GM23338 (cell line): Measurements from ENCODE around the gene GPR176. TPM values are rescaled to one million over a fixed set of nuclear protein-coding genes. Genes with fewer than 3 reads are reported as not detected.

Experiments
- ATAC-seq: fragments of 200-7000 bp; cut with Tn5 transposase; 3 replicates; pipeline ENCODE4 v1.9.1; 2020
- DNase-seq: peaks from one replicate; pipeline ENCODE4 v3.0.0-alpha.2; 2015; ENCODE audit warnings: low spot score
- H2AFZ ChIP-seq: fragments of 200-600 bp; sonication (generic); 2 replicates; pipeline ENCODE4 v1.8.0; 2016; ENCODE audit warnings: antibody characterized with exemption, mild to moderate bottlenecking, moderate library complexity
- H3F3A ChIP-seq: fragments of 200-600 bp; sonication (generic); replicated peaks from 2 replicates; pipeline ENCODE4 v1.8.0; 2017; ENCODE audit warnings: antibody characterized with exemption, mixed run types, low read depth
- H3K27ac ChIP-seq: fragments of 200-600 bp; sonication (generic); 2 replicates; pipeline ENCODE4 v1.6.1; 2016; ENCODE audit warnings: low read depth
- H3K27me3 ChIP-seq: fragments of 200-600 bp; sonication (generic); 2 replicates; pipeline ENCODE4 v1.8.0; 2016; ENCODE audit warnings: mild to moderate bottlenecking, mixed run types, moderate library complexity; ENCODE audit not compliant: insufficient read depth
- H3K36me3 ChIP-seq: fragments of 200-600 bp; sonication (generic); 2 replicates; pipeline ENCODE4 v1.8.0; 2016; ENCODE audit warnings: mild to moderate bottlenecking; ENCODE audit not compliant: insufficient read depth
- H3K4me1 ChIP-seq: fragments of 200-600 bp; sonication (generic); 2 replicates; pipeline ENCODE4 v1.8.0; 2016; ENCODE audit warnings: mild to moderate bottlenecking, moderate library complexity; ENCODE audit not compliant: insufficient read depth
- H3K4me2 ChIP-seq: fragments of 200-600 bp; sonication (generic); 2 replicates; pipeline ENCODE4 v1.7.1; 2017; ENCODE audit warnings: mixed run types
- H3K4me3 ChIP-seq: fragments of 200-600 bp; sonication (generic); 2 replicates; pipeline ENCODE4 v1.6.1; 2016; ENCODE audit warnings: mixed run types
- H3K79me2 ChIP-seq: fragments of 200-600 bp; sonication (generic); replicated peaks from 2 replicates; pipeline ENCODE4 v1.8.0; 2017; ENCODE audit warnings: mild to moderate bottlenecking; ENCODE audit not compliant: insufficient read depth
- H3K9me2 ChIP-seq: fragments of 200-600 bp; sonication (generic); 2 replicates; pipeline ENCODE4 v1.8.0; 2017; ENCODE audit not compliant: insufficient read depth
- H4K20me1 ChIP-seq: fragments of 200-600 bp; sonication (generic); replicated peaks from 2 replicates; pipeline ENCODE4 v1.8.0; 2017; ENCODE audit warnings: mild to moderate bottlenecking; ENCODE audit not compliant: insufficient read depth
- H3K27ac Mint-ChIP-seq: 2 replicates; pipeline ENCODE4 v1.8.0; 2020; ENCODE audit warnings: inconsistent platforms, mild to moderate bottlenecking, moderate library complexity, mixed read lengths
- H3K27me3 Mint-ChIP-seq: 3 replicates; pipeline ENCODE4 v1.8.0; 2022; ENCODE audit warnings: low read depth, mild to moderate bottlenecking, moderate library complexity, mixed read lengths, inconsistent platforms; ENCODE audit not compliant: insufficient read depth, poor library complexity
- H3K36me3 Mint-ChIP-seq: 3 replicates; pipeline ENCODE4 v1.8.0; 2021; ENCODE audit warnings: low read depth, mild to moderate bottlenecking, inconsistent platforms, moderate library complexity, mixed read lengths
- H3K4me1 Mint-ChIP-seq: 3 replicates; pipeline ENCODE4 v1.8.0; 2020; ENCODE audit warnings: mild to moderate bottlenecking, inconsistent platforms, mixed read lengths
- H3K4me3 Mint-ChIP-seq: 3 replicates; pipeline ENCODE4 v1.8.0; 2021; ENCODE audit warnings: moderate library complexity, mild to moderate bottlenecking, inconsistent platforms, mixed read lengths
- H3K9me3 Mint-ChIP-seq: 3 replicates; pipeline ENCODE4 v1.8.0; 2020; ENCODE audit warnings: moderate library complexity, mild to moderate bottlenecking, inconsistent platforms, mixed read lengths
- CREB1 ChIP-seq: fragments of 250-450 bp; sonication (Bioruptor Pico); IDR thresholded peaks from 2 replicates; pipeline ENCODE4 v1.5.0; 2020; ENCODE audit warnings: low read depth, mild to moderate bottlenecking, moderate library complexity
- CTCF ChIP-seq, 2 experiments: fragments of 200-600 bp in 1 of 2; sonication (generic) in 1 of 2; conservative IDR thresholded peaks; 2 replicates each; pipeline versions ENCODE4 v1.5.1 to v1.6.1; 2016 to 2017; ENCODE audit warnings: antibody characterized with exemption in 2 of 2, low read depth in 2 of 2, mild to moderate bottlenecking in 2 of 2, moderate library complexity in 1 of 2
- ETS1 ChIP-seq: IDR thresholded peaks from 2 replicates; pipeline ENCODE4 v1.6.1; 2016; ENCODE audit warnings: antibody characterized with exemption
- EZH2 ChIP-seq: fragments of 200-600 bp; sonication (generic); IDR thresholded peaks from one replicate; pipeline ENCODE4 v1.8.0; 2017; ENCODE audit warnings: antibody characterized with exemption, mild to moderate bottlenecking, low read depth; ENCODE audit not compliant: unreplicated experiment
- EZH2phosphoT487 ChIP-seq: fragments of 200-600 bp; sonication (generic); IDR thresholded peaks from one replicate; pipeline ENCODE4 v1.8.1; 2018; ENCODE audit warnings: antibody characterized with exemption; ENCODE audit not compliant: unreplicated experiment
- JUNB ChIP-seq: IDR thresholded peaks from one replicate; pipeline ENCODE4 v1.6.1; 2016; ENCODE audit warnings: antibody characterized with exemption; ENCODE audit not compliant: unreplicated experiment
- POLR2AphosphoS5 ChIP-seq: IDR thresholded peaks from 2 replicates; pipeline ENCODE4 v1.6.1; 2016; ENCODE audit warnings: antibody characterized with exemption, low read depth
- REST ChIP-seq: IDR thresholded peaks from one replicate; pipeline ENCODE4 v1.6.1; 2018; ENCODE audit warnings: antibody characterized with exemption; ENCODE audit not compliant: unreplicated experiment
- STAT1 ChIP-seq: IDR thresholded peaks from one replicate; pipeline ENCODE4 v1.6.1; 2016; ENCODE audit warnings: antibody characterized with exemption; ENCODE audit not compliant: unreplicated experiment
- ZNF331 ChIP-seq: fragments of 250-450 bp; sonication (Bioruptor Pico); IDR thresholded peaks from 2 replicates; pipeline ENCODE4 v1.5.0; 2020; ENCODE audit warnings: low read depth, mild to moderate bottlenecking, moderate library complexity
- polyA plus RNA-seq: library from polyadenylated mRNA; unstranded; fragments of >200 nt; fragmentation: Nextera tagmentation; extraction: Ambion mirVana; gene quantifications from 2 replicates; pipeline ENCODE4 v1.2.1, GENCODE V29; 2016
- total RNA-seq: library from RNA; depleted of rRNA; stranded (reverse); fragments of >200 nt; shearing (Covaris generic); gene quantifications from 2 replicates; pipeline ENCODE4 v1.2.3, GENCODE V29; 2014

The GPR176 gene
- total and polyA plus RNA-seq, 2 experiments from 2014 or later = 60.0 to 248 TPM

GRCh38 chr15:39782441-39783138, 137.5 kb downstream of the GPR176 start, which contains the start of gene FSIP1:
Gene FSIP1 (minus strand): TSS chr15:39782841. CDS start chr15:39776524, 6,317 bp downstream.
- Mint-ChIP-seq H3K9me3 (no peaks in the 10 kb centered on the region), H3K4me1 (peaks cover 49% of the 10 kb centered on the region), H3K27ac (peak within 1 kb of the TSS; percentile 64), H3K27me3 (peaks cover 2% of the 10 kb centered on the region), H3K4me3 (peak within 1 kb of the TSS; percentile 78), H3K36me3 (no peaks in the 10 kb centered on the region; the same call in 2 of the 3 replicates)
- H3K4me1 ChIP-seq = peaks cover 41% of the 10 kb centered on the region
- H3F3A ChIP-seq = no peaks in the 10 kb centered on the region; the same call in 1 of the 2 replicates
- H3K36me3 ChIP-seq = no peaks in the 10 kb centered on the region
- DNase-seq (peak; percentile 98), ATAC-seq (peak; percentile 93)
- H4K20me1 ChIP-seq = no peaks in the 10 kb centered on the region
- no peaks in the 10 kb centered on the region for H3K9me2 ChIP-seq
- H2AFZ ChIP-seq = peak within 1 kb of the TSS; percentile 58
- H3K27me3 ChIP-seq = no peaks in the 10 kb centered on the region
- peak within 1 kb of the TSS; percentile 94 for H3K4me2 ChIP-seq
- H3K27ac ChIP-seq = peak within 1 kb of the TSS; percentile 72
- TF ChIP-seq CREB1 (0 out of 2 replicates have a peak, but pooled peaks have one; percentile 13), REST (no peak), ZNF331 (no peak), EZH2phosphoT487 (no peak), JUNB (no peak), EZH2 (no peak), POLR2AphosphoS5 (peak; percentile 69), STAT1 (no peak), ETS1 (0 out of 2 replicates have a peak, but pooled peaks have one; percentile 53), CTCF (conservative IDR thresholded peaks at IDR 0.05; ENCODE audit: low read depth in 2 of 2) (no peak)
- H3K79me2 ChIP-seq = peaks cover 27% of the 10 kb centered on the region
- peak within 1 kb of the TSS; percentile 91 for H3K4me3 ChIP-seq
